Common myeloid progenitor, CD34-positive (primary cell): ENCODE measurements around the gene CCAR1.
"Not testable (repeated sequence)": the region's sequence is repeated elsewhere in the genome, so short reads cannot be mapped to it uniquely, and the experiment has no call there.

ENCODE experiments used
- CTCF ChIA-PET: fragments of 350-600 bp; sonication (Branson Sonifier 250); formaldehyde crosslinking; loops from one replicate; lab custom pipeline; 2021; ENCODE audit warnings: antibody characterized with exemption; lab: Charles Lee
- POLR2A ChIA-PET: fragments of 350-600 bp; sonication (Branson Sonifier 250); formaldehyde crosslinking; loops from one replicate; lab custom pipeline; 2021; ENCODE audit warnings: antibody characterized with exemption; lab: Charles Lee
- DNase-seq, 3 donors: peaks; one replicate each; pipeline versions ENCODE4 v3.0.0 to v3.0.0-alpha.2; 2013
- H3K27ac ChIP-seq, 2 experiments: 1 replicate in 1 of 2; 2 replicates in 1 of 2; pipeline ENCODE4 v1.7.0; 2013; ENCODE audit warnings: inconsistent platforms in 2 of 2, low read length in 2 of 2, mild to moderate bottlenecking in 2 of 2, low read depth in 1 of 2, moderate library complexity in 1 of 2; ENCODE audit not compliant: severe bottlenecking in 2 of 2, insufficient read depth in 1 of 2, poor library complexity in 1 of 2
- H3K27me3 ChIP-seq, 5 experiments: replicated peaks in 2 of 5; 1 replicate in 3 of 5; 2 replicates in 2 of 5; pipeline versions ENCODE4 v1.6.1 to v1.7.0; 2013; ENCODE audit warnings: low read length in 4 of 5, mild to moderate bottlenecking in 2 of 5, moderate library complexity in 2 of 5, inconsistent platforms in 1 of 5; ENCODE audit not compliant: insufficient read depth in 5 of 5, control insufficient read depth in 4 of 5
- H3K36me3 ChIP-seq, 4 experiments: 1 replicate in 2 of 4; 2 replicates in 2 of 4; pipeline versions ENCODE4 v1.6.1 to v1.7.0; 2013; ENCODE audit warnings: low read length in 3 of 4, control low read depth in 1 of 4, mild to moderate bottlenecking in 1 of 4; ENCODE audit not compliant: control insufficient read depth in 4 of 4, insufficient read depth in 4 of 4
- H3K4me1 ChIP-seq, 4 experiments: 1 replicate in 3 of 4; 2 replicates in 1 of 4; pipeline versions ENCODE4 v1.6.1 to v1.7.1; 2013; ENCODE audit warnings: low read length in 3 of 4, mild to moderate bottlenecking in 3 of 4, control low read depth in 1 of 4, inconsistent platforms in 1 of 4, moderate library complexity in 1 of 4; ENCODE audit not compliant: control insufficient read depth in 4 of 4, insufficient read depth in 4 of 4; ENCODE audit errors: control extremely low read depth in 1 of 4
- H3K4me3 ChIP-seq, 7 experiments: 1 replicate in 4 of 7; 2 replicates in 3 of 7; pipeline versions ENCODE4 v1.5.1 to v1.7.0; 2013; ENCODE audit warnings: mild to moderate bottlenecking in 7 of 7, low read length in 6 of 7, moderate library complexity in 6 of 7, inconsistent platforms in 2 of 7, low read depth in 2 of 7, control low read depth in 1 of 7; ENCODE audit not compliant: insufficient read depth in 4 of 7, control insufficient read depth in 1 of 7; ENCODE audit errors: extremely low read depth in 1 of 7
- H3K9me3 ChIP-seq, 5 experiments: 1 replicate in 4 of 5; 2 replicates in 1 of 5; pipeline versions ENCODE4 v1.6.1 to v1.7.1; 2013; ENCODE audit warnings: low read length in 4 of 5, mild to moderate bottlenecking in 2 of 5, inconsistent platforms in 1 of 5, low read depth in 1 of 5, moderate library complexity in 1 of 5; ENCODE audit not compliant: control insufficient read depth in 4 of 5, insufficient read depth in 2 of 5; ENCODE audit errors: control extremely low read depth in 1 of 5
- WGBS: methylation state at CpG from one replicate; pipeline ENCODE4 v1.1.5; 2013; ENCODE audit not compliant: insufficient coverage; 5-methylcytosine and 5-hydroxymethylcytosine counted together

Gene CCAR1

DNA sequence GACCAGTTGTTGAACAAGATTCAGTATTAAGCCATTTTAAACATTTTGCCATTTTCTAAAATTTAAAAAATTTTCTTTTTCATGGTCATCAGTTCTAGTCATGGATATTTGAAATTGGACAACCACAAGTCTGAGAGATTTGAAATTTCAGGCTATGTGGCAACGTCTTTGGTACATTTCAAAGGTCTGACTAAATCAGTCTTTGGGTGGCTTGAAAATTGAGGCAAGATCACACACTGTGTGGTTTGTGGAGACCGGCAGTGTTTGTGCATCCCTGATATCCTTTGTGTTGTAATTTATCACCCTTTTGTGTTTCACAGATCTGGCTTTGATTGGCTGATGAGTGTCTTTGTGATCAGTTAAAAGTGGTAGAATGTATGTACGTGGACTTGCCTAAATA, 35.7 kb downstream of the CCAR1 start:
- peaks cover 44 to 92% (median 66%) of the 10 kb centered on the region in 4 experiments for H3K36me3 ChIP-seq

GRCh38 chr10:68759223-68759863, 38.3 kb downstream of the CCAR1 start:
- CTCF ChIA-PET = interaction anchor here (1.0 kb wide), 1 partner anchor 164 kb away, joined by 3 read pairs; no protein-coding TSS in a partner anchor
- H3K9me3 ChIP-seq = no peaks in the 10 kb centered on the region
- H3K4me3 ChIP-seq = no peak overlapping the region
- H3K27ac ChIP-seq = no peak overlapping the region
- no peak for DNase-seq
- H3K27me3 ChIP-seq = no peaks in the 10 kb centered on the region
- H3K36me3 ChIP-seq = peaks cover 40 to 84% (median 59%) of the 10 kb centered on the region in 4 experiments
- WGBS = 97% methylated on average over 4 of the region's 6 CpGs
- H3K4me1 ChIP-seq = no peaks in the 10 kb centered on the region
- POLR2A ChIA-PET = no interaction called here

More for the DNA sequence above, 35.7 kb downstream of the CCAR1 start:
- CTCF ChIA-PET = no interaction called here
- Histone ChIP-seq H3K4me3 (no peak overlapping the region), H3K27me3 (no peaks in the 10 kb centered on the region), H3K9me3 (no peaks in the 10 kb centered on the region), H3K27ac (no peak overlapping the region), H3K4me1 (no peaks in the 10 kb centered on the region)
- DNase-seq = no peak
- POLR2A ChIA-PET = interaction anchor here (1.5 kb wide), 1 partner anchor 11 kb away, joined by 3 read pairs; no protein-coding TSS in a partner anchor
- WGBS = 95% methylated on average over 2 of the region's 3 CpGs

- no peaks in the 10 kb centered on the region for H3K27me3 ChIP-seq
- no peaks in the 10 kb centered on the region for H3K4me1 ChIP-seq
- 96% methylated on average over 2 of the region's 5 CpGs for WGBS
- DNase-seq = no peak
- CTCF ChIA-PET = no interaction called here
- no peak overlapping the region for H3K4me3 ChIP-seq
- peaks cover 39 to 84% (median 57%) of the 10 kb centered on the region in 4 experiments for H3K36me3 ChIP-seq
- H3K9me3 ChIP-seq = no peaks in the 10 kb centered on the region
- no peak overlapping the region for H3K27ac ChIP-seq
- POLR2A ChIA-PET = no interaction called here
Observed at GRCh38 chr10:68759967-68760366, 38.9 kb downstream of the CCAR1 start.

- CTCF ChIA-PET = not testable (repeated sequence)
Observed at GRCh38 chr10:68767407-68767806, 46.4 kb downstream of the CCAR1 start.

GRCh38 chr10:68781613-68782574, 60.9 kb downstream of the CCAR1 start:
- H3K9me3 ChIP-seq = no peaks in the 10 kb centered on the region
- H3K36me3 ChIP-seq = peaks cover 31 to 71% (median 50%) of the 10 kb centered on the region in 4 experiments
- H3K4me3 ChIP-seq = no peak overlapping the region
- DNase-seq = no peak
- 99% methylated on average over 5 of the region's 6 CpGs for WGBS
- H3K27me3 ChIP-seq = no peaks in the 10 kb centered on the region
- CTCF ChIA-PET = interaction anchor here (0.5 to 1.4 kb wide), 4 partner anchors 10 to 221 kb away, joined by 3 to 5 read pairs (median 4); no protein-coding TSS in a partner anchor
- no peak overlapping the region for H3K27ac ChIP-seq
- H3K4me1 ChIP-seq = no peaks in the 10 kb centered on the region
- POLR2A ChIA-PET = interaction anchor here (0.7 kb wide), 1 partner anchor 8 kb away, joined by 5 read pairs; no protein-coding TSS in a partner anchor

More at GRCh38 chr10:68767407-68767806, 46.4 kb downstream of the CCAR1 start:
- not testable (repeated sequence) for H3K27ac ChIP-seq, H3K4me1 ChIP-seq, H3K27me3 ChIP-seq, DNase-seq, H3K9me3 ChIP-seq, H3K4me3 ChIP-seq
- H3K36me3 ChIP-seq = peaks cover 34 to 88% (median 55%) of the 10 kb centered on the region in 4 experiments
- 94% methylated on average over 7 of the region's 7 CpGs for WGBS
- POLR2A ChIA-PET = interaction anchor here (0.7 kb wide), 1 partner anchor 11 kb away, joined by 3 read pairs; no protein-coding TSS in a partner anchor

GRCh38 chr10:68784476-68784875, 63.4 kb downstream of the CCAR1 start:
- Histone ChIP-seq H3K4me1 (no peaks in the 10 kb centered on the region), H3K9me3 (no peaks in the 10 kb centered on the region), H3K27ac (no peak overlapping the region), H3K36me3 (peaks cover 26 to 76% (median 54%) of the 10 kb centered on the region in 4 experiments), H3K27me3 (no peaks in the 10 kb centered on the region), H3K4me3 (no peak overlapping the region)
- ChIA-PET CTCF (no interaction called here), POLR2A (no interaction called here)
- no peak for DNase-seq
- 96% methylated on average over 5 of the region's 7 CpGs for WGBS
